GM19238 (cell line): ENCODE data around the gene HCFC1R1.
A peak's percentile ranks its signal among the peaks of the same experiment; 100 is the strongest.

Experiments
- DNase-seq: peaks from one replicate; pipeline ENCODE4 v3.0.0; 2011; ENCODE audit warnings: low spot score; ENCODE audit not compliant: insufficient read length

HCFC1R1 gene

DNA sequence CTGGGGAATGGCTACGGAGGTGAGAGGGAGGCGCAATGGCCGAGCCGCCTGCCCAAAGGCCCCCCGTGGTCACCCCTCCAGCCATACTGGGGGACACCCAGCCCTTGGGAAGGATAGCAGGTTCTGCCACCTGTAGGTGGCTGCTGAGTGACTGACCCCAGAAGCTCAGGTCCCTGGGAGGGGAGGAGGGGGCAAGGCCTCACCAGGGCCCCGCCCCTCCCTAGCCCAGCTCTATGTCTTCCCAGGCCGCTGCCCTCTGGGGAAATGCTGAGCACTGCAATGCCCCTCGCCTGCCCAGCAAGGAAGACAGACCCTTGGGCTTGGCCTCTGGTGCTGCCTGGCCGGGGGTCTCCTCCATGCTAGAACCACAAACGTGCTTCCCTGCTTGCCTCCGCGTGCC lies 22.4 kb downstream of the HCFC1R1 start:
- DNase-seq = no peak

- DNase-seq = no peak
Observed at GRCh38 chr16:3000540-3000939, 23.2 kb downstream of the HCFC1R1 start.

- no peak for DNase-seq
Observed at GRCh38 chr16:2999929-3000328, 23.8 kb downstream of the HCFC1R1 start.

DNA sequence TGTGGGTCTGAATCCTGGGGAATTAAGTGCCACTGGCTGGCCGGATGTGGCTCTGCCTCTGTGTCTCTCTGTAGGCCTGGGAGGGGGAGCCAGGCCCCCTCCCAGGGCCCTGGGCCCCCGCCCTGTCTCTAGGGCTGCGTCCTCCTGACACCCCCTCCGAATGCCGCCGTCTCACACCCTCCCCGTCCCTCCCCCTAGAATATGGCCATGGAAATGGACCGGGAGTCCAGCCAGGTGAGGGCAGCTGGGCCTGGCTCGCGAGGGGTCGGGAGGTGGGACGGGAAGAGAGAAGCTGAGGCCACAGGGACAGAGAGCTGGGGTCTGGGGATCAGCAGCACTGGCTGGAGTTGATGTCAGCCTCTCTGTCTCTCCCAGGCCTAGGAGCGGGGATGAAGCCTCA lies 27.4 kb downstream of the HCFC1R1 start:
- DNase-seq = no peak

DNA sequence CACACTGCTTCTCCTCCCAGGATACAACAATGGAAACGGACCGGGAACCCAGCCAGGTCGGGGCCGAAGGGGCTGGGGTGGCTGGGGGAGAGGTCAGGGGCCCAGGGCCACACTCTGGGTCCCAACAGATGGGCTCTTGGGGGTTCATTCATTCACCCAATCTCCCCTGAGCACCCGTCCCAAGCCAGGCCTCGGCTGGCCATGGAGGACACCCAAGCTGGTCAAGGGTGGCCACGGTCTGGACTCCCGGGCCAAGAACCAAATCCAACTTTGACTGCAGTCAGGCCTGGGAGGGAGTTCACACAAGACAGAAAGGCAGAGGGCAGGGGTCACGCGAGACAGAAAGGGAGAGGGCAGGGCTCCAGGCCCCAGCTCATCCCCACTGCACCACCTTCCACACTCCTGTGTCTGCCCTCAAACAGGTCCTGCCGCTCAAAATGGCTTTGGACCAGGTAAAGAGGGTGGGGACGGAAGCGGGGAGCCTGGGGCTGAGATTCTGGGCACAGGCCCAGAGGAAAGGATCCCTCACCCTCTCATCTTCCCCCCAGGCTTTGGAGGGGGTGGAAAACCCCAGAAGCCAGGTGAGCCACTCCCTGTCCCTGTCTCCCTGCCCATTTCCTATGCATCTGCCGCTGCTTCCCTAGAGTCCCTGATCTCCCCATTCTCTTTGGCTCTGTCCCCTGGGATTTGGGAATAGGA lies 31.2 kb downstream of the HCFC1R1 start:
- no peak for DNase-seq

GRCh38 chr16:2991566-2992261 lies 32.0 kb downstream of the HCFC1R1 start:
- DNase-seq = no peak

DNA sequence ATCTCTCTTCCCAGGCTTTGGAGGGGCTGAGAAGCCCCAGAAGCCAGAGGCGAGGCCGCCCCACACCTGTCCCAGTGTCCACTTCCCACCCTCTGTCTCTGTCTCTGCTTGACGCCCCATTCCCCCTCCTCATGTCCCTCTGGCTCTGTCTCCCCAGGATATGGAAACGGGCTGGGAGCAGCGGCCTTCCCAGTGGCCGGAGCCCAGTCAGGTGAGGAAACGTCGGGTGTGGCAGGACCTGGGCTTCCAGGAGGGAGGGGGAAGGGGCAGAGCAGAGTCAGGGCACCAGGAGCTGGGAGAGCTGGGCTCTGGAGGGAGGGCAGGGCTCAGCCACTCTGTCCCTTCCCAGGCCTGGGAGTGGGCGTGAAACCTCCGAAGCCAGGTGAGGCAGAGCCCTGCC lies 32.9 kb downstream of the HCFC1R1 start:
- no peak for DNase-seq

DNA sequence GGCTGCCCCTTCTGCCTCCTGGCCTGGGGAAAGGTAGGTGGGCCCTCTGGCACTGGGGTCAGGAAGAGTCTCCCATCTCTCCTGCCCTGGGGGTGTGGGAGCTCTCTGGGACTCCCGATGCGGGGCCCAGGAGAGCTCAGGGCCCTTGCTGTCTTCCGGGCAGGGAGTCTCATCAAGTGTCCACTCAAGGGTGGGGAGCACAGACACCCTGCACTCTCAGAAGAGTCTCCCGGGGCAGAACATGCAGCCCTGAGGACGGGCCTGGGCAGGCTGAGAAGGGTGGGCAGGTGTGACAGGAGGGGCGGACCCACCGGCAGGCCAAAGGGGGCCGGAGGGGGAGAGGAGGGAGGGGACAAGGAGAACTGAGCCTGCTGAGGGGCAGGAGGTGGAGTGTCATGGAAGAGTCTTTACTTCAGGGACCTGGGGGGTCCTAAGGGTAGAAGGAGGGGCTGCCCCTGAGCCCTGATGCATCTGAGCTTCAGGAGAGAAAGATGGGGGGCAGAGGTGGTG lies 35.1 kb downstream of the HCFC1R1 start:
- no peak for DNase-seq

GRCh38 chr16:2987833-2988232 lies 35.9 kb downstream of the HCFC1R1 start:
- DNase-seq = no peak

- no peak for DNase-seq
Observed at GRCh38 chr16:2987286-2987685, 36.5 kb downstream of the HCFC1R1 start.

GRCh38 chr16:2986623-2987188 lies 37.0 kb downstream of the HCFC1R1 start:
- no peak for DNase-seq

DNA sequence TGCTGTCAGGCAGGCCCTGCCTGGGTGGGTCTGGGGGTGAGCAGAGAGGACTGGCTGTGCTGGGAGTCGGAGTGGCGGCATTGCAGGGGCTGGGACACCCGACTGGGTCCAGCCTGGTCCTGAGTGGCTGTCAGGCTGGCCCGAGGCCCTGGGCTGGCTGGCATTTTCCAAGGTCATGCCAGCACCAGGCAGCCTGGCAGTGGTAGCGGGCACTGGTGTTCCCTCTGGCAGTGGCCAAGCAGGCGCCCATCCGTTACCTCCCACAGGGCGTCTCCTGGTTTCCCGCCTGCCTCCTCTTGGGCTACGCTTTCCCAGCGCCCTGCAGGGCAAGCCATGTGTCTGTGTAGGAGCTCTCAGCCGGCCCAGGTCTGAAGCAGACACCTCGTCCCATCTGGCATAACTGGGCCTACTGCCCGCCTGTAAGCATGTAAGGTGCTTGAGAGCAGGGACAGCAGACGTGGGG lies 37.8 kb downstream of the HCFC1R1 start:
- no peak for DNase-seq

DNA sequence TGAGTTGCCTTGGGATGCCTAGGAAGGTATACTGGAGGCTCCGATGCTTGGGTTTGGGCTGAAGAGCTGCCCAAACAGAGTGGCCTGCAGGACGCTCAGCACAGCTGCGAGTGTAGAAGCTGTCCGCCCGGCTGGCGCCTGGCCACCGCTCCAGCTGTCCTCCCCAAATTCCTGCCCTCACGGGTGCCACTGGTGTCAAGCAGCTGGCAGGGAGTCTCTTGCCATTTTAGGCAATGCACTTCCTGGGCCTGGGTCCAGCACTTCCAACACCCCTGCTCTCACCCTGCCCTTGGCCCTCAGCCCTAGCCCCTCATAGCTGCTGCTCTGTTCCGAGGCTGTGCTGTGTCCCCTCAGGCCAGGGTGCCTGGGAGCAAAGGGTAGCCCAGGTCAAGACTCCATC lies 38.3 kb downstream of the HCFC1R1 start:
- DNase-seq = no peak

GRCh38 chr16:2983706-2984136 lies 40.0 kb downstream of the HCFC1R1 start:
- DNase-seq = peak; percentile 90

DNA sequence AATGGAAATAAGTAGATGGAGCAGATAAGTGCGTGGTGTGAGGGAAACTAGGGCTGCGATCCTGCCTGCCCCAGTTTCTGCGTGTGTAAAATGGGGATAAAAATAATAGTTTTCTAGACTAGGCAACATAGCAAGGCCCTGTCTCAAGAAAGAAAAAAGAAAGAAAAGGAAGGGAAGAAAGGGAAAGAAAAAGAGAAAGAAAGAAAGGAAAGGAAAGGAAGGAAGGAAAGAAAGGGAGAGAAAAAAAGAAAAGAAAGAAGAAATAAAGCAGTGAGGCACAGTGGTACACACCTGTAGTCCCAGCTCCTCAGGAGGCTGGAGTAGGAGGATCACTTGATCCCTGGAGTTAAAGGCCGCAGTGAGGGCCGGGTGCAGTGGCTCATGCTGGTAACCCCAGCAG lies 41.3 kb downstream of the HCFC1R1 start:
- no peak for DNase-seq

DNA sequence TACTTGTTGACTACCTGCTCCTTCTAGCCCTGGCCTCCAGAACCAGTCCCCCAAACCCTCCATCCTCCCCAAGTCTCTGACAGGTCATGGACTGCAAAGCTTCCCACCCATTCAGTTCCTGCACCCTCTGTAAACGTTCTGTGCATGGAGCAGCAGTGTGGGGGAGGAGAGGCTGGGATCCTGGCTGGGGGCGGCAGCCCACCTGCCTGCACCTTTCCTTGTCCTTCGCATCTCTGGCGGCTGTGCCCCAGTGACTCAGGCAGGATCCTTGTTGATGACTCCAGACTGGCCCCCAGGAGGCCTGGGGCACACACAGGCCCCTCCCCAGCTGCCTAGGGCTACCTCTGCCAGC lies 41.9 kb downstream of the HCFC1R1 start:
- no peak for DNase-seq

DNA sequence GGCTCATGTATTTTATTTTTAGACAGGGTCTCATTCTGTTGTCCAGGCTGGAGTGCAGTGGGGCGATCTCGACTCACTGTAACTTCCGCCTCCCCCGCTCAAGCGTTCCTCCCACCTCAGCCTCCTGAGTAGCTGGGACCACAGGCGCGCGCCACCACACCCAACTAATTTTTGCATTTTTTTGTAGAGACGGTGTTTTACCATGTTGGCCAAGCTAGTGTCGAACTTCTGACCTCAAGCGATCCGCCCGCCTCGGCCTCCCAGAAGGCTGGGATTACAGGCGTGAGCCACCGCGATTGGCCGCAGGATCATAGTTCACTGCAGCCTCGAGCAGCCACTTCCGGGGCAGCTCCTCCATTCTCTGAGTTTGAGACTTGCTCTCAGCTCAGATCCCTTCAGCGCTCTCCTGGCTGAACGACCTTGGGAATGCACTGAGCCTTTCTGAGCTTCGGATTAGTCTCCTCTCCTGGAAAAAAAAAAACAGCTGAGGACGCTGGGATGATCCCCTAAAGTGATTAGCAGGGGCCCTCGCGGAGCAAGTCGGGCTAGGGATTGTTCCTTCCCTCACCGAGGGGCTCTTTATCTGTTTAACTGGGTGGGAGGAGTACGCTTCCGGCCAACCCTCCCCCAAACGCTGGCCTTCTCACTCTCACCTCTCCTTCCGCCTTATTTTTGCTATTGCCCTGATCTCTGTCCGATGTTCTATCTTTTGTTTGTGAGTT lies 42.4 kb downstream of the HCFC1R1 start:
- DNase-seq = no peak

- peak; percentile 100 for DNase-seq
Observed at GRCh38 chr16:2980227-2981176, 43.2 kb downstream of the HCFC1R1 start, which contains the start of gene PKMYT1. PKMYT1 (minus strand) TSS chr16:2980446; CDS start chr16:2979657, 789 bp downstream.

GRCh38 chr16:2979669-2980226 lies 44.0 kb downstream of the HCFC1R1 start:
- no peak for DNase-seq

GRCh38 chr16:2977440-2977839 lies 46.3 kb downstream of the HCFC1R1 start:
- DNase-seq = no peak
